Neural progenitor cell (in vitro differentiated cells): ENCODE results near the gene TENT5C.

Source experiments
- CTCF ChIP-seq: fragments of 200-600 bp; sonication (generic); IDR thresholded peaks from 2 replicates; pipeline ENCODE4 v1.5.1; 2017; ENCODE audit warnings: antibody characterized with exemption, mild to moderate bottlenecking
- EZH2 ChIP-seq: fragments of 200-600 bp; sonication (generic); IDR thresholded peaks from 2 replicates; pipeline ENCODE4 v1.6.1; 2017; ENCODE audit warnings: antibody characterized with exemption, mild to moderate bottlenecking, moderate library complexity
- EZH2phosphoT487 ChIP-seq: fragments of 200-600 bp; sonication (generic); IDR thresholded peaks from 2 replicates; pipeline ENCODE4 v1.6.1; 2017; ENCODE audit warnings: antibody characterized with exemption

DNA sequence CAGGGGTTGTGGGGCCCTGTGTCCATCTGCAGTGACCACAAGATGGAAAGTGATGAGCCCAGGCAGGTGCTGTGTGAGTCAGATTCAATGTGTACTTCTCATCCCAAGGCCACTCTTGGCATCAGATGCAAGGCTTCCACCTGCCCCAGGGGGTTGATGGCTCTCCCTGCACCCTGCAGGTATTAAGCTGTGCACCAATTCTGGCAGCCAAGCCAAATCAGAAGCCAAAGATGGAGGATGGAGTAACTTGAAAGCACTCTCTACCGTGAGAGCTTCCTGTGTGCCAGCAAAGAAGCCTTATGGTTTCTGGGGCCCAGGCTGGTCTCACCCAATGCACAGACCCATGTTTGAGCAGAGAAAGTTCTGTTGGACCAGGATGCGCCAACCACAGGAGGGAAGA is 44.3 kb upstream of the TENT5C start:
- TF ChIP-seq CTCF (no peak), EZH2 (no peak), EZH2phosphoT487 (no peak)
